ENCODE measurements around the gene TENM4. TPM values are rescaled to one million over a fixed set of nuclear protein-coding genes. Genes with fewer than 3 reads are reported as not detected.

TENM4 gene
- total and polyA plus RNA-seq, 10 of the 15 experiments (the other 5 are each of a cell fraction or from before 2014, with no cell fraction given): 0.03 to 0.12 (median 0.06) TPM; not detected in 7

- no peak overlapping the region for H3K27ac ChIP-seq (ENCODE audit: control insufficient read depth, insufficient read depth)
- H3K4me1 ChIP-seq (ENCODE audit: control insufficient read depth, insufficient read depth, low read length): no peaks in the 10 kb centered on the region
- H3K36me3 ChIP-seq (ENCODE audit: control insufficient read depth in 2 of 2, insufficient read depth in 2 of 2, low read length in 1 of 2): no peaks in the 10 kb centered on the region
- in situ Hi-C loops (cut with MboI): no loop called here
- H3K4me2 ChIP-seq (ENCODE audit: control insufficient read depth, insufficient read depth): no peak overlapping the region
- H2AFZ ChIP-seq (ENCODE audit: control insufficient read depth, low read depth, low read length): no peak overlapping the region
- no peaks in the 10 kb centered on the region for H3K9me3 ChIP-seq (replicated peaks; ENCODE audit: control insufficient read depth, insufficient read depth, low read length)
- ChIA-PET SMC1A (ENCODE audit: uncharacterized antibody, unreplicated experiment) (no interaction called here), CTCF (interaction anchor here (1.6 to 2.2 kb wide), 2 partner anchors 26 to 97 kb away, joined by 6 to 7 read pairs; no protein-coding TSS in a partner anchor), POLR2A (no interaction called here), RAD21 (ENCODE audit: unreplicated experiment) (no interaction called here)
- H3K79me2 ChIP-seq (ENCODE audit: control insufficient read depth, insufficient read depth, low read length): no peaks in the 10 kb centered on the region
- no peak for FAIRE-seq
- 35% methylated on average over 6 of the region's 6 CpGs for WGBS (ENCODE audit: insufficient coverage, insufficient replicate concordance, low lambda C conversion rate, missing lambda C conversion rate)
- intact Hi-C loops (cut with micrococcal nuclease; ENCODE audit: unreplicated experiment): no loop called here
- no peak overlapping the region for H3K4me3 ChIP-seq
- H3K27me3 ChIP-seq (replicated peaks in 1 of 2; ENCODE audit: control insufficient read depth in 2 of 2, insufficient read depth in 2 of 2, low read length in 1 of 2): peaks cover 0 to 3% of the 10 kb centered on the region in 2 experiments; a peak in 2 of 4 replicates
- BruUV-seq (replicated peaks): no TSS peak
- no peak for ATAC-seq
- H4K20me1 ChIP-seq (ENCODE audit: control insufficient read depth, insufficient read depth): no peaks in the 10 kb centered on the region
- TF ChIP-seq KDM1A (IDR thresholded peaks at IDR 0.05; ENCODE audit: borderline replicate concordance) (no peak), JUND (IDR thresholded peaks at IDR 0.05; ENCODE audit: low read depth, low read length) (no peak), STAT1 (conservative IDR thresholded peaks at IDR 0.05) (no peak), PML (IDR thresholded peaks at IDR 0.05; ENCODE audit: low read length) (no peak), KAT2A (conservative IDR thresholded peaks at IDR 0.05; ENCODE audit: control insufficient read depth, low read depth, low read length) (no peak), SREBF2 (IDR thresholded peaks at IDR 0.05; ENCODE audit: low read length) (no peak), CEBPZ (IDR thresholded peaks at IDR 0.05; ENCODE audit: low read depth, low read length) (no peak), IRF4 (IDR thresholded peaks at IDR 0.05; ENCODE audit: low read depth, low read length) (no peak), RAD21 (IDR thresholded peaks at IDR 0.05; ENCODE audit: insufficient read depth, low read depth, low read length) (no peak), TAF1 (IDR thresholded peaks at IDR 0.05; ENCODE audit: borderline replicate concordance, low read depth, low read length) (no peak), FOS (IDR thresholded peaks at IDR 0.05; ENCODE audit: borderline replicate concordance, extremely low read depth, insufficient read length) (no peak), NBN (IDR thresholded peaks at IDR 0.05) (no peak), HCFC1 (IDR thresholded peaks at IDR 0.05; ENCODE audit: low read length) (no peak), NFYB (IDR thresholded peaks at IDR 0.05; ENCODE audit: insufficient read depth, low read depth, low read length) (no peak), YY1 (IDR thresholded peaks at IDR 0.05; ENCODE audit: low read depth, low read length) (no peak), MAX (IDR thresholded peaks at IDR 0.05; ENCODE audit: low read depth, low read length) (no peak), CBX3 (IDR thresholded peaks at IDR 0.05; ENCODE audit: borderline replicate concordance, low read depth) (no peak), POLR2AphosphoS2 (IDR thresholded peaks at IDR 0.05; ENCODE audit: low read depth, low read length) (no peak)
- no peak overlapping the region for H3K9ac ChIP-seq (ENCODE audit: control insufficient read depth, insufficient read depth, low read length)
- no peak for DNase-seq (ENCODE audit: low read depth, low spot score)
Observed at GRCh38 chr11:78742430-78742829, 698.4 kb downstream of the TENM4 start.
